ENCODE data around the gene ZNF534. TPM values are rescaled to one million over a fixed set of nuclear protein-coding genes. Genes with fewer than 3 reads are reported as not detected.
"Not testable (repeated sequence)": the region's sequence is repeated elsewhere in the genome, so short reads cannot be mapped to it uniquely, and the experiment has no call there.

Gene ZNF534
- total RNA-seq, 1 donor from 2014 or later: 0.62 TPM

- DNase-seq (ENCODE audit: low spot score): no peak
- Histone ChIP-seq H3K36me3 (no peaks in the 10 kb centered on the region), H3K4me1 (no peaks in the 10 kb centered on the region), H3K27me3 (no peaks in the 10 kb centered on the region), H3K4me2 (no peak overlapping the region), H2AFZ (replicated peaks) (no peak overlapping the region), H3F3A (ENCODE audit: low read depth) (no peaks in the 10 kb centered on the region), H3K9me3 (ENCODE audit: low read depth) (peaks cover 55% of the 10 kb centered on the region), H3K79me2 (ENCODE audit: low read depth) (no peaks in the 10 kb centered on the region), H3K27ac (no peak overlapping the region), H4K20me1 (ENCODE audit: low read depth) (no peaks in the 10 kb centered on the region), H3K4me3 (no peak overlapping the region), H3K9ac (no peak overlapping the region)
- Mint-ChIP-seq H3K4me1 (no peaks in the 10 kb centered on the region), H3K9me3 (peaks cover 77% of the 10 kb centered on the region), H3K36me3 (peaks cover 3% of the 10 kb centered on the region), H3K27ac (no peak overlapping the region), H3K4me3 (no peak overlapping the region), H3K27me3 (ENCODE audit: insufficient read depth, low read depth) (no peaks in the 10 kb centered on the region)
- TF ChIP-seq EZH2 (IDR thresholded peaks at IDR 0.05) (no peak), CTCF (IDR thresholded peaks at IDR 0.05) (no peak), EZH2phosphoT487 (IDR thresholded peaks at IDR 0.05) (no peak)
Measured at GRCh38 chr19:52474351-52475127, 45.6 kb downstream of the ZNF534 start.

- H3K79me2 ChIP-seq (ENCODE audit: low read depth); H3K27ac ChIP-seq; H3K27me3 ChIP-seq; H4K20me1 ChIP-seq (ENCODE audit: low read depth); H3K4me3 ChIP-seq; H3K36me3 Mint-ChIP-seq; H3K9ac ChIP-seq; H3K9me3 ChIP-seq (ENCODE audit: low read depth); H3K27ac Mint-ChIP-seq; H3K4me3 Mint-ChIP-seq; H3K4me1 Mint-ChIP-seq; H3K4me2 ChIP-seq; H3F3A ChIP-seq (ENCODE audit: low read depth); H3K27me3 Mint-ChIP-seq (ENCODE audit: insufficient read depth, low read depth); H3K4me1 ChIP-seq; H3K36me3 ChIP-seq; H2AFZ ChIP-seq (replicated peaks); DNase-seq (ENCODE audit: low spot score): not testable (repeated sequence)
- peaks cover 54% of the 10 kb centered on the region for H3K9me3 Mint-ChIP-seq
Measured at GRCh38 chr19:52484111-52484743, 55.3 kb downstream of the ZNF534 start.

- DNase-seq (ENCODE audit: low spot score); H3K9me3 ChIP-seq (ENCODE audit: low read depth); H3K4me1 Mint-ChIP-seq; H3K4me3 Mint-ChIP-seq; H3F3A ChIP-seq (ENCODE audit: low read depth); H2AFZ ChIP-seq (replicated peaks); H3K27me3 ChIP-seq; H3K36me3 ChIP-seq; H3K4me3 ChIP-seq; H3K4me1 ChIP-seq; H3K36me3 Mint-ChIP-seq; H3K27me3 Mint-ChIP-seq (ENCODE audit: insufficient read depth, low read depth); H3K79me2 ChIP-seq (ENCODE audit: low read depth); H4K20me1 ChIP-seq (ENCODE audit: low read depth); H3K27ac Mint-ChIP-seq; H3K27ac ChIP-seq; H3K9ac ChIP-seq; H3K4me2 ChIP-seq: not testable (repeated sequence)
- peaks cover 57% of the 10 kb centered on the region for H3K9me3 Mint-ChIP-seq
Measured at GRCh38 chr19:52485064-52485463, 56.1 kb downstream of the ZNF534 start.

- H3K9me3 Mint-ChIP-seq: peaks cover 57% of the 10 kb centered on the region
- H3K9me3 ChIP-seq (ENCODE audit: low read depth); H3K27ac Mint-ChIP-seq; H3K9ac ChIP-seq; H3K36me3 ChIP-seq; H3K79me2 ChIP-seq (ENCODE audit: low read depth); H3K36me3 Mint-ChIP-seq; H3K4me2 ChIP-seq; H3K4me3 ChIP-seq; H4K20me1 ChIP-seq (ENCODE audit: low read depth); H3K27ac ChIP-seq; H3K4me1 ChIP-seq; DNase-seq (ENCODE audit: low spot score); H3K4me1 Mint-ChIP-seq; H3F3A ChIP-seq (ENCODE audit: low read depth); H3K27me3 Mint-ChIP-seq (ENCODE audit: insufficient read depth, low read depth); H3K27me3 ChIP-seq; H3K4me3 Mint-ChIP-seq: not testable (repeated sequence)
- peak overlapping the region; percentile 42 for H2AFZ ChIP-seq (replicated peaks)
Measured at GRCh38 chr19:52485561-52486240, 56.8 kb downstream of the ZNF534 start.

Measured in neural progenitor cell (in vitro differentiated cells).